GM19455 (cell line): ENCODE data around the gene PAQR5.
"Not testable (repeated sequence)": the region's sequence is repeated elsewhere in the genome, so short reads cannot be mapped to it uniquely, and the experiment has no call there.

Experiments used
- ATAC-seq: cut with Tn5 transposase; IDR thresholded peaks from one replicate; pipeline ENCODE4 v1.9.1; 2021; ENCODE audit not compliant: unreplicated experiment

The PAQR5 gene

GRCh38 chr15:69293741-69294615 is 4.7 kb upstream of the PAQR5 start:
- no peak for ATAC-seq

- no peak for ATAC-seq
Observed at GRCh38 chr15:69296606-69297005, 2.1 kb upstream of the PAQR5 start.

GRCh38 chr15:69297642-69298353 is 914 bp upstream of the PAQR5 start:
- no peak for ATAC-seq

- no peak for ATAC-seq
Observed at GRCh38 chr15:69298354-69298696, 387 bp upstream of the PAQR5 start.

GRCh38 chr15:69299451-69299886 is 757 bp downstream of the PAQR5 start:
- no peak for ATAC-seq

GRCh38 chr15:69299943-69300588 is 1.4 kb downstream of the PAQR5 start:
- ATAC-seq: no peak

GRCh38 chr15:69301101-69301500 is 2.4 kb downstream of the PAQR5 start:
- ATAC-seq: not testable (repeated sequence)

GRCh38 chr15:69302087-69302486 is 3.4 kb downstream of the PAQR5 start:
- ATAC-seq: not testable (repeated sequence)

GRCh38 chr15:69302929-69303328 is 4.2 kb downstream of the PAQR5 start:
- no peak for ATAC-seq

GRCh38 chr15:69303337-69304181 is 4.8 kb downstream of the PAQR5 start:
- no peak for ATAC-seq

GRCh38 chr15:69304182-69304545 is 5.5 kb downstream of the PAQR5 start:
- no peak for ATAC-seq

GRCh38 chr15:69305204-69305931 is 6.7 kb downstream of the PAQR5 start:
- no peak for ATAC-seq

- no peak for ATAC-seq
Observed at GRCh38 chr15:69305933-69306568, 7.3 kb downstream of the PAQR5 start.

GRCh38 chr15:69307939-69308338 is 9.2 kb downstream of the PAQR5 start:
- ATAC-seq: no peak

- no peak for ATAC-seq
Observed at GRCh38 chr15:69308949-69309348, 10.2 kb downstream of the PAQR5 start.

- no peak for ATAC-seq
Observed at GRCh38 chr15:69311319-69311721, 12.6 kb downstream of the PAQR5 start.

GRCh38 chr15:69313432-69314000 is 14.8 kb downstream of the PAQR5 start:
- ATAC-seq: no peak

GRCh38 chr15:69314131-69314530 is 15.4 kb downstream of the PAQR5 start:
- no peak for ATAC-seq

GRCh38 chr15:69314736-69315135 is 16.0 kb downstream of the PAQR5 start:
- no peak for ATAC-seq
